HL-60 (cell line): ENCODE results near the gene JPT2.
"Not testable (repeated sequence)": the region's sequence is repeated elsewhere in the genome, so short reads cannot be mapped to it uniquely, and the experiment has no call there.

Experiments
- GABPA ChIP-seq: IDR thresholded peaks from 2 replicates; pipeline ENCODE4 v1.6.1; 2012; ENCODE audit warnings: low read depth
- POLR2AphosphoS5 ChIP-seq: IDR thresholded peaks from 2 replicates; pipeline ENCODE4 v1.6.1; 2012; ENCODE audit warnings: low read depth
- REST ChIP-seq: IDR thresholded peaks from 2 replicates; pipeline ENCODE4 v1.6.1; 2012; ENCODE audit warnings: low read depth; ENCODE audit not compliant: insufficient replicate concordance
- SPI1 ChIP-seq: IDR thresholded peaks from 2 replicates; pipeline ENCODE4 v1.6.1; 2012; ENCODE audit warnings: low read depth, mild to moderate bottlenecking, borderline replicate concordance
- TF ChIP-seq, protein P1 (sequence below): IDR thresholded peaks from one replicate; pipeline ENCODE4 v1.5.1; 2011; ENCODE audit warnings: low read length, control low read depth, inconsistent platforms; ENCODE audit not compliant: insufficient read depth

DNA sequence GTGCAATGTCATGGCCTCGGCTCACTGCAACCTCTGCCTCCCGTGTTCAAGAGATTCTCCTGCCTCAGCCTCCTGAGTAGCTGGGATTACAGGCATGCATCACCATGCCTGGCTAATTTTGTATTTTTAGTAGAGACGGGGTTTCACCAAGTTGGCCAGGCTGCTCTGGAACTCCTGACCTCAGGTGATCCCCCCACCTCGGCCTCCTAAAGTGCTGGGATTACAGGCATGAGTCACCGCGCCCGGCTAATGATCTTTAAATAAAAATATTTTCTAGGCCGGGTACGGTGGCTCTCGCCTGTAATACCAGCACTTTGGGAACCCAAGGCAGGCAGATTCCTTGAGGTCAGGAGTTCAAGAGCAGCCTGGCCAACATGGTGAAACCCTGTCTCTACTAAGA, 40.2 kb downstream of the JPT2 start:
- TF ChIP-seq, protein P1, sequence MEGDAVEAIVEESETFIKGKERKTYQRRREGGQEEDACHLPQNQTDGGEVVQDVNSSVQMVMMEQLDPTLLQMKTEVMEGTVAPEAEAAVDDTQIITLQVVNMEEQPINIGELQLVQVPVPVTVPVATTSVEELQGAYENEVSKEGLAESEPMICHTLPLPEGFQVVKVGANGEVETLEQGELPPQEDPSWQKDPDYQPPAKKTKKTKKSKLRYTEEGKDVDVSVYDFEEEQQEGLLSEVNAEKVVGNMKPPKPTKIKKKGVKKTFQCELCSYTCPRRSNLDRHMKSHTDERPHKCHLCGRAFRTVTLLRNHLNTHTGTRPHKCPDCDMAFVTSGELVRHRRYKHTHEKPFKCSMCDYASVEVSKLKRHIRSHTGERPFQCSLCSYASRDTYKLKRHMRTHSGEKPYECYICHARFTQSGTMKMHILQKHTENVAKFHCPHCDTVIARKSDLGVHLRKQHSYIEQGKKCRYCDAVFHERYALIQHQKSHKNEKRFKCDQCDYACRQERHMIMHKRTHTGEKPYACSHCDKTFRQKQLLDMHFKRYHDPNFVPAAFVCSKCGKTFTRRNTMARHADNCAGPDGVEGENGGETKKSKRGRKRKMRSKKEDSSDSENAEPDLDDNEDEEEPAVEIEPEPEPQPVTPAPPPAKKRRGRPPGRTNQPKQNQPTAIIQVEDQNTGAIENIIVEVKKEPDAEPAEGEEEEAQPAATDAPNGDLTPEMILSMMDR: not testable (repeated sequence)
- TF ChIP-seq POLR2AphosphoS5, REST, GABPA, SPI1: not testable (repeated sequence)
